C4-2B (cell line): Measurements from ENCODE around the gene DNASE2B.

Experiments used
- ZFX ChIP-seq: fragments of 450-650 bp; IDR thresholded peaks from 2 replicates; pipeline ENCODE4 v1.6.1; 2017
- TF ChIP-seq, protein P1 (sequence below): fragments of 450-650 bp; conservative IDR thresholded peaks from 2 replicates; pipeline ENCODE4 v1.5.1; 2017; ENCODE audit warnings: mild to moderate bottlenecking

DNA sequence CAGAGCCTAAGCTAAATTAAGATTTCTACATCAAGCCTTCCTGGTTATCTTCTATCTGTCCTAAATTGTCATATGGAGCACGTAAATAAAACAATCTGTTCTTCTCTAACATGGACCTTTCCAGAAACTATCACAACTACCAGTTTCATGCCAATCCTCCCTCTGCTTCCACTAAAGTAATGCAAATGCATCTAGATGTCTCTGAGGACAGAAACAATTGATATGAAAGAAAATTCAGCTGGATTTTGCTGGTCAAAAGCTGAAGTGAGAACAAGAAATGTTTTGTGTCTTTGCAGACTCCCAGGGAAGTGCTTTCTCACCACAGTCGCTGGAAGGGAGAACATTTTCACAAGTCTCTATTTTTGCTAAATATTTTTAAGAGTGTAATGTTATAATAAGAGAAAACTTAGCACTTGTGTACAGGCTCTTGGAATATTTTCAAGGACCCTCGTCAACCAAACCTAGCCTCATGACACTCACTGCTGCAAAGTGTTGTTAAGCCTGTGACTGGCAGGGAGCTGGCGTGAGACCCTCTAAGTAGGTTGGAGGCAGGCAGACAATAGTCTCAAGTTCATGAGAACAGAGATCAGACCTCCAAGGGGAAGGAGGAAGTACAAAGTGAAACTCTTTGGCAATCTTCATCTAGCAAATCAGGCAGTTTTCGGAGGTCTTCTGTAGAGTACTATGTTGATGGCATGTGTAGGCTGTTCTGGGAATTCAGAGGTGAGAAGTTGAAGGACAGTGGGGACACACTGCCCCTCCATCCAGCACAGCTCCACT lies 38.8 kb downstream of the DNASE2B start:
- TF ChIP-seq, protein P1, sequence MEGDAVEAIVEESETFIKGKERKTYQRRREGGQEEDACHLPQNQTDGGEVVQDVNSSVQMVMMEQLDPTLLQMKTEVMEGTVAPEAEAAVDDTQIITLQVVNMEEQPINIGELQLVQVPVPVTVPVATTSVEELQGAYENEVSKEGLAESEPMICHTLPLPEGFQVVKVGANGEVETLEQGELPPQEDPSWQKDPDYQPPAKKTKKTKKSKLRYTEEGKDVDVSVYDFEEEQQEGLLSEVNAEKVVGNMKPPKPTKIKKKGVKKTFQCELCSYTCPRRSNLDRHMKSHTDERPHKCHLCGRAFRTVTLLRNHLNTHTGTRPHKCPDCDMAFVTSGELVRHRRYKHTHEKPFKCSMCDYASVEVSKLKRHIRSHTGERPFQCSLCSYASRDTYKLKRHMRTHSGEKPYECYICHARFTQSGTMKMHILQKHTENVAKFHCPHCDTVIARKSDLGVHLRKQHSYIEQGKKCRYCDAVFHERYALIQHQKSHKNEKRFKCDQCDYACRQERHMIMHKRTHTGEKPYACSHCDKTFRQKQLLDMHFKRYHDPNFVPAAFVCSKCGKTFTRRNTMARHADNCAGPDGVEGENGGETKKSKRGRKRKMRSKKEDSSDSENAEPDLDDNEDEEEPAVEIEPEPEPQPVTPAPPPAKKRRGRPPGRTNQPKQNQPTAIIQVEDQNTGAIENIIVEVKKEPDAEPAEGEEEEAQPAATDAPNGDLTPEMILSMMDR = no peak
- TF ChIP-seq ZFX = no peak
